SK-N-MC (cell line): ENCODE measurements around the gene C22orf42.
"Not testable (repeated sequence)": the region's sequence is repeated elsewhere in the genome, so short reads cannot be mapped to it uniquely, and the experiment has no call there.

Source experiments
- DNase-seq: peaks from one replicate; pipeline ENCODE4 v3.0.0-alpha.2; 2011; ENCODE audit warnings: low read depth, low spot score
- H3K27ac ChIP-seq: fragments of 200-600 bp; sonication (generic); 2 replicates; pipeline ENCODE4 v1.5.1; 2016; ENCODE audit warnings: mixed run types
- H3K36me3 ChIP-seq: fragments of 200-600 bp; sonication (generic); 2 replicates; pipeline ENCODE4 v1.6.1; 2017; ENCODE audit warnings: antibody characterized with exemption, low read length, mixed read lengths; ENCODE audit not compliant: insufficient read depth
- H3K4me3 ChIP-seq: fragments of 200-600 bp; sonication (generic); 2 replicates; pipeline ENCODE4 v1.5.1; 2016
- H3K9ac ChIP-seq: fragments of 200-600 bp; sonication (generic); 2 replicates; pipeline ENCODE4 v1.8.0; 2017; ENCODE audit warnings: mixed run types, mixed read lengths; ENCODE audit not compliant: insufficient read length
- H3K9me3 ChIP-seq: fragments of 200-600 bp; sonication (generic); 2 replicates; pipeline ENCODE4 v1.6.1; 2017; ENCODE audit warnings: low read depth, mild to moderate bottlenecking, antibody characterized with exemption, low read length, moderate library complexity, mixed read lengths
- EZH2 ChIP-seq: fragments of 200-600 bp; sonication (generic); IDR thresholded peaks from one replicate; pipeline ENCODE4 v1.6.1; 2017; ENCODE audit warnings: antibody characterized with exemption
- FOXP2 ChIP-seq: optimal IDR thresholded peaks from 2 replicates; pipeline ENCODE3; 2011; ENCODE audit warnings: mild to moderate bottlenecking, moderate library complexity; ENCODE audit not compliant: insufficient read depth; ENCODE audit errors: extremely low read length, control extremely low read depth
- POLR2AphosphoS5 ChIP-seq: IDR thresholded peaks from 2 replicates; pipeline ENCODE4 v1.6.1; 2012; ENCODE audit warnings: mild to moderate bottlenecking, low read depth, low read length, borderline replicate concordance

C22orf42 gene

GRCh38 chr22:32151641-32152040 lies 7.5 kb downstream of the C22orf42 start:
- H3K9ac ChIP-seq, H3K27ac ChIP-seq, H3K36me3 ChIP-seq, DNase-seq, H3K4me3 ChIP-seq, H3K9me3 ChIP-seq: not testable (repeated sequence)

- H3K9ac ChIP-seq, H3K27ac ChIP-seq, H3K4me3 ChIP-seq, DNase-seq, H3K9me3 ChIP-seq, H3K36me3 ChIP-seq: not testable (repeated sequence)
Observed at GRCh38 chr22:32150647-32151046, 8.5 kb downstream of the C22orf42 start.

- H3K4me3 ChIP-seq, DNase-seq, H3K9me3 ChIP-seq, H3K27ac ChIP-seq, H3K36me3 ChIP-seq, H3K9ac ChIP-seq: not testable (repeated sequence)
Observed at GRCh38 chr22:32148372-32148771, 10.7 kb downstream of the C22orf42 start.

- not testable (repeated sequence) for DNase-seq, H3K9ac ChIP-seq, H3K36me3 ChIP-seq, H3K4me3 ChIP-seq, H3K9me3 ChIP-seq, H3K27ac ChIP-seq
Observed at GRCh38 chr22:32147128-32147527, 12.0 kb downstream of the C22orf42 start.

- H3K9me3 ChIP-seq: no peaks in the 10 kb centered on the region
- no peak overlapping the region for H3K9ac ChIP-seq
- no peak overlapping the region for H3K4me3 ChIP-seq
- no peak overlapping the region for H3K27ac ChIP-seq
- DNase-seq: peak; percentile 6
- no peaks in the 10 kb centered on the region for H3K36me3 ChIP-seq
- TF ChIP-seq FOXP2: no peak
Observed at GRCh38 chr22:32144496-32145274, 14.4 kb downstream of the C22orf42 start.

- H3K9ac ChIP-seq: no peak overlapping the region
- no peaks in the 10 kb centered on the region for H3K36me3 ChIP-seq
- no peak overlapping the region for H3K27ac ChIP-seq
- H3K4me3 ChIP-seq: no peak overlapping the region
- H3K9me3 ChIP-seq: no peaks in the 10 kb centered on the region
- DNase-seq: no peak
- TF ChIP-seq EZH2: no peak
- no peak for TF ChIP-seq FOXP2
- no peak for TF ChIP-seq POLR2AphosphoS5
Observed at GRCh38 chr22:32142600-32142999, 16.5 kb downstream of the C22orf42 start.

- DNase-seq: not testable (repeated sequence)
Observed at GRCh38 chr22:32140688-32141087, 18.4 kb downstream of the C22orf42 start.

GRCh38 chr22:32138576-32138975 lies 20.5 kb downstream of the C22orf42 start:
- H3K9me3 ChIP-seq, H3K4me3 ChIP-seq, H3K9ac ChIP-seq, H3K36me3 ChIP-seq, H3K27ac ChIP-seq, DNase-seq: not testable (repeated sequence)

More at GRCh38 chr22:32140688-32141087, 18.4 kb downstream of the C22orf42 start:
- not testable (repeated sequence) for H3K27ac ChIP-seq, H3K36me3 ChIP-seq, H3K4me3 ChIP-seq, H3K9ac ChIP-seq, H3K9me3 ChIP-seq

- DNase-seq, H3K27ac ChIP-seq, H3K9ac ChIP-seq, H3K9me3 ChIP-seq, H3K36me3 ChIP-seq: not testable (repeated sequence)
- peak overlapping the region; percentile 53 for H3K4me3 ChIP-seq
Observed at GRCh38 chr22:32137731-32138324, 21.3 kb downstream of the C22orf42 start.

GRCh38 chr22:32136881-32137280 lies 22.2 kb downstream of the C22orf42 start:
- H3K9ac ChIP-seq, DNase-seq, H3K36me3 ChIP-seq, H3K9me3 ChIP-seq, H3K4me3 ChIP-seq, H3K27ac ChIP-seq: not testable (repeated sequence)

- H3K4me3 ChIP-seq, H3K9ac ChIP-seq, H3K9me3 ChIP-seq, H3K27ac ChIP-seq, DNase-seq, H3K36me3 ChIP-seq: not testable (repeated sequence)
Observed at GRCh38 chr22:32135958-32136357, 23.1 kb downstream of the C22orf42 start.

- H3K4me3 ChIP-seq, DNase-seq, H3K9ac ChIP-seq, H3K27ac ChIP-seq, H3K9me3 ChIP-seq, H3K36me3 ChIP-seq: not testable (repeated sequence)
Observed at GRCh38 chr22:32134796-32135195, 24.3 kb downstream of the C22orf42 start.
